Measurements from ENCODE around the gene TPH2.

GRCh38 chr12:71940068-71940467 is 1.4 kb downstream of the TPH2 start:
- TF ChIP-seq, protein P1, sequence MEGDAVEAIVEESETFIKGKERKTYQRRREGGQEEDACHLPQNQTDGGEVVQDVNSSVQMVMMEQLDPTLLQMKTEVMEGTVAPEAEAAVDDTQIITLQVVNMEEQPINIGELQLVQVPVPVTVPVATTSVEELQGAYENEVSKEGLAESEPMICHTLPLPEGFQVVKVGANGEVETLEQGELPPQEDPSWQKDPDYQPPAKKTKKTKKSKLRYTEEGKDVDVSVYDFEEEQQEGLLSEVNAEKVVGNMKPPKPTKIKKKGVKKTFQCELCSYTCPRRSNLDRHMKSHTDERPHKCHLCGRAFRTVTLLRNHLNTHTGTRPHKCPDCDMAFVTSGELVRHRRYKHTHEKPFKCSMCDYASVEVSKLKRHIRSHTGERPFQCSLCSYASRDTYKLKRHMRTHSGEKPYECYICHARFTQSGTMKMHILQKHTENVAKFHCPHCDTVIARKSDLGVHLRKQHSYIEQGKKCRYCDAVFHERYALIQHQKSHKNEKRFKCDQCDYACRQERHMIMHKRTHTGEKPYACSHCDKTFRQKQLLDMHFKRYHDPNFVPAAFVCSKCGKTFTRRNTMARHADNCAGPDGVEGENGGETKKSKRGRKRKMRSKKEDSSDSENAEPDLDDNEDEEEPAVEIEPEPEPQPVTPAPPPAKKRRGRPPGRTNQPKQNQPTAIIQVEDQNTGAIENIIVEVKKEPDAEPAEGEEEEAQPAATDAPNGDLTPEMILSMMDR (conservative IDR thresholded peaks at IDR 0.05; ENCODE audit: low read length), result no peak
- TF ChIP-seq EZH2phosphoT487 (IDR thresholded peaks at IDR 0.05; ENCODE audit: borderline replicate concordance), result no peak
